NCI-H1694 (cell line): Measurements from ENCODE around the gene PHAX.
"Not testable (repeated sequence)": the region's sequence is repeated elsewhere in the genome, so short reads cannot be mapped to it uniquely, and the experiment has no call there.

Source experiments
- DNase-seq: peaks from one replicate; lab custom pipeline; 2025; lab: John Stamatoyannopoulos, UW

Gene PHAX, protein sequence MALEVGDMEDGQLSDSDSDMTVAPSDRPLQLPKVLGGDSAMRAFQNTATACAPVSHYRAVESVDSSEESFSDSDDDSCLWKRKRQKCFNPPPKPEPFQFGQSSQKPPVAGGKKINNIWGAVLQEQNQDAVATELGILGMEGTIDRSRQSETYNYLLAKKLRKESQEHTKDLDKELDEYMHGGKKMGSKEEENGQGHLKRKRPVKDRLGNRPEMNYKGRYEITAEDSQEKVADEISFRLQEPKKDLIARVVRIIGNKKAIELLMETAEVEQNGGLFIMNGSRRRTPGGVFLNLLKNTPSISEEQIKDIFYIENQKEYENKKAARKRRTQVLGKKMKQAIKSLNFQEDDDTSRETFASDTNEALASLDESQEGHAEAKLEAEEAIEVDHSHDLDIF

DNA sequence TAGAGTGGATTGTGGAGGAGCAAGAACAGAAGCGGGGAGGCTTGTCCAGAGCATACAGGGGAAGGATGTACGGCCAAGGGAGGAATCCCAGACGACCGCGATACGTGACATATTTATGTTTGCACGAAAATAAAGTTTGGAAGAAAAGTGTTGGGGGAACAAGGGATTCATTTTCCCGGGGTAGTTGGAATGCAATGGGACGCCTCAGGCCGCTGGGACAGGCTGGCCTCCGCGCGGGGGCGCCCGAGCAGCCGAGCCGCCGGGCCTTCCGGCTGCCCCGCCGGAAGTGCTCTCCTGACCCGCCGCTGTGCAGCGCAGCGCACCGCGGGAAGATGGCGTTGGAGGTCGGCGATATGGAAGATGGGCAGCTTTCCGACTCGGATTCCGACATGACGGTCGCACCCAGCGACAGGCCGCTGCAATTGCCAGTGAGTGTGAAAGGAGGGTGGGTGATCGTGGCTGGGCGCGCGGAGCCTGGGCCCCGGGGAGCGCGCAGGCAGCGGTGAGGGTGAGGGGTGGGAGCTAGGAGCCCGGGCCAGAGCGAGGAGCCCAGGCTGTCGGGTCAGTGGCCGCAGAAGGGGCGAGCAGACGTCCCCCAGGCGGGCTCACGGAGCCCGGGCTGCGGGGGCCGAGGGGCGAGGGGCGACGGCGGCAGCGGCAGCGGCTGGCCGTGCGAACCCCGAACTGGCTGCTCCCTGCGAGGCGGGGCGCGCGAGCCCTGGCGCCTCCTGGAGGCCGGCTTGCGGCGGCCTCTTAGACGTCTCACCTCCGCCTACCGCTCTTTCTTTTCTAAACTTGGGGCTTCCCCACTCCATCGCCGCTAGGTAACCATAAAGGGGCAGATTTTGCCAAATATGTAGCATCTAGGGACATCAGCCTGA lies at the start of gene PHAX:
Gene PHAX (plus strand): TSS at position 317 of the 881 bp plus-strand sequence. CDS start 16 bp downstream, at position 333.
- DNase-seq = peak; percentile 30

DNA sequence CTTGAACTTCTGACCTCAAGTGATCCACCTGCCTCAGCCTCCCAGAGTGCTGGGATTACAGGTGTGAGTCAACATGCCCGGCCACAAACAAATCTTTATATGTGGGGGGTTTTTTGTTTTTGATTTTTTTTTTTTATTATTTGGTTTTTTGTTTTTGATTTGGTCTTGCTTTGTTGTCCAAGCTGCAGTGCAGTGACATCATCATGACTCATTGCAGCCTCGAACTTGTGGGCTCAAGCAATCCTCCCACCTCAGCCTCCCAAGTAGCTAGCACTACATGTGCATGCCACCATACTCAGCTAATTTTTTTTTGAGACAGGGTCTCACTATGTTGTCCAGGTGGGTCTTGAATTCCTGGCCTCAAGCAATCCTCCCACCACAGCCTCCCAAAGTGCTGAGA lies 48.1 kb upstream of the PHAX start:
- no peak for DNase-seq

DNA sequence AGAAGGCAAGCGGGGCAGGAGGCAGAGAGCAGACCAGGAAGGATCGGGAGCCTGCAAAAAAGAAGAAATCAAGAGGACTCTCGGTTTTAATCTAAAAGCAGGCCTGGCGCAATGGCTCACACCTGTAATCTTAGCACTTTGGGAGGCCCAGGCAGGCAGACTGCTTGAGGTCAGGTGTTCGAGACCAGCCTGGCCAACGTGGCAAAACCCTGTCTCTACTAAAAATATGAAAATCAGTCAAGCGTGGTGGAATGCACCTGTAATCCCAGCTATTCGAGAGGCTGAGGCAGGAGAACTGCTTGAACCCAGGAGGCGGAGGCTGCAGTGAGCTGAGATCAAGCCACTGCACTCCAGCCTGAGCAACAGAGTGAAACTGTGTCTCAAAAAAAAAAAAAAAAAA lies 45.6 kb upstream of the PHAX start:
- DNase-seq = not testable (repeated sequence)

DNA sequence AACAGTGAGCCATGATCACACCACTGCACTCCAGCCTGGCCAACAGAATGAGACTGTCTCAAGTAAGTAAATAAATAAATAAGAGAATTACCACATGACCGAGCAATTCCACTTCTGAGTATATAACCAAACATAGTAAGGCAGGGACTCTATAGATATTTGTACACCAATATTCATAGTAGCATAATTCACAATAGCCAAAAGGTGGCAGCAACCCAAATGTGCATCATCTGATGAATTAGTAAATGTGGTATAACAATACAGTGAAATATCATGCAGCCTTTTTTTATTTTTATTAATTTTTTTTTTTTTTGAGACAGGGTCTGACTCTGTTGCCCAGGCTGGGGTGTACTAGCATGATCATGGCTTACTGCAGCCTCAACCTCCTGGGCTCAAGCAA lies 38.8 kb upstream of the PHAX start:
- DNase-seq = no peak

DNA sequence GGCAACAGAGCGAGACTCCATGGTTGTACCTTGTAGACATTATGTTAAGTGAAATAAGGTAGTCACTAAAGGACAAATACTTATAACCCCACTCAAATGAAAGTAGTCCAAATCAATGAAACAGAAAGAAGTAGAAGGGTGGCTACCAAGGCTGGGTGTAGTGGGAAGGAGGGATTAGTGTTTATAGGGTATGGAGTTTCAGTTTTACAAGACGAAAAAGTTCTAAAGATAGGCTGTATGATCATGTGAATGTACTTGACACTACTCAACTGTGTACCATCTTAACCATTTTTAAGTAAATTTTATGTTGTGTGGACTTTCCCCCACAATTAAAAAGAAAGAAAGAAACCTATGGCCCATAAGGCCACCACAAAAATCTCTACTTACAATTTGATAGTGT lies 37.9 kb upstream of the PHAX start:
- no peak for DNase-seq

DNA sequence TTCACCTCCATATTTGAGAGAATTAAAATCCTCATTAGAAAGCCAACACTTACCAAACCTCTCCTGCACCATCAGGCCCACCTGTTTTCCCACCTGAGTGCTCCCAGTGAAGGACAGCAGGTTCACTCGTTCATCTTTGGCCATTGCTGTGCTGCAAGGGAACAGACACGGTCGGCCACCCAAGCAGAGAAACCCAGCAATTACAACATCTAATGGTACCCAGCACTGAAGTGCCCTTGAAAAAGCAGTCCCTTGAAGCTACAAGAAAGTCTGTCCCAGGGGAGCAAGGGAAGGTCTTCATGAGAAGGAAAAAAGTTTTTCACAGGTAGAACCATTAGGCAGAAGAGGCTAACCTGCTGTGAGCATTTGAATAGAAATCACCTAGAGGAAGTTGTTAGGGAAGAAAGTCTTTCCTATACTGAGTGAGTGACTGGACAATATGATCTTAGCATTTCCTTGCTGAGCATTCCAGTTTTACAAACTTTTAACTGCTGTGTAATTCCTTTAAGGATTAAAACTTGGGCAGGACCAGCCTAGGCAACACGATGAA lies 32.5 kb upstream of the PHAX start:
- DNase-seq = no peak

DNA sequence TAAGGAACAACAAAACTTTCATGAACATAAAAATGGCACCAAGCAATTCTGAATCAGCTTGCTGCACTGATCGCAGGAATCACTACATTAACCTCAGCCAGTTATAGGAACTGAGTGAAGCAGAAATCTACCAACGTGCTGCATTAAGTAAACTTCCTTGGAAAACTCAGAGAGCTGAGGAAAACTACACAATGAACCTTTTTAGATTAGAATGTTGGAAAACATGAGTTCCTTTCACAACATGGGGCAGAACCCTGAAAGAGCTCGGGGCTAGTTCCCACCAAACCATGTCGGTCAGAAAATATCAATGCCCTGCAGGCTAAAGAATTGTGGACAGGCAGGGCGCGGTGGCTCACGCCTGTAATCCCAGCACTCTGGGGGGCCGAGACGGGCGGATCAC lies 25.1 kb upstream of the PHAX start:
- DNase-seq = no peak

DNA sequence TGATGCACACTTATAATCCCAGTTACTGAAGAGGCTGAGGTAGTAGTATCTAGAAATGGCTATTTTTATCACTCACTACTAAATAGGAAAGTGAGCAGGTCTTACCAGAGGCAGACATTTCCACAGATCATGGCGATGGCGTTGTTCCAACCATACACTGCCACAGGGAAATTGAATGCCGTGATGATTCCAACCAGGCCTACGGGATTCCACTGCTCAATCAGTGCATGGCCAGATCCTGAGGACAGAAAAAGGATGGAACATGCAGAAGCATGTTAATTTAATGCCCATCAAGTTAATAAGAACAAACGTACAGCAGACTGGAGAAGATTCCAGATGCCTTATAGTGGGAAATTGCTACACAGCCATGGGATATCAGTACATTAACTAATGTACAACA lies 23.8 kb upstream of the PHAX start:
- no peak for DNase-seq

DNA sequence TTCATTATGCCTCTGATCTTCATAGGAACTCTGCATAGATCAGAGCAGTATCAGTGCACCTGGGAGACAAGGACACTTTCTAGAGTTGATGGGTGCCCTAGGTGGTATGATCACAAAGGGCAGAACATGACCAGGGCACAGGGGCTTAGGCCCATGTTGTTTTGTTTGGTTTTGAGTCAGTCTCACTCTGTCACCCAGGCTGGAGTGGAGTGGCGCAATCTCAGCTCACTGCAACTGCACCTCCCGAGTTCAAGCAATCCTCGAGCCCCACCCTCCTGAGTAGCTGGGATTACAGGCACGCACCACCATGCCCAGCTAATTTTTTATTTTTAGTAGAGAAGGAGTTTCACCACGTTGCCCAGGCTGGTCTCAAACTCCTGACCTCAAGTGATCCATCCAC lies 23.3 kb upstream of the PHAX start:
- no peak for DNase-seq

DNA sequence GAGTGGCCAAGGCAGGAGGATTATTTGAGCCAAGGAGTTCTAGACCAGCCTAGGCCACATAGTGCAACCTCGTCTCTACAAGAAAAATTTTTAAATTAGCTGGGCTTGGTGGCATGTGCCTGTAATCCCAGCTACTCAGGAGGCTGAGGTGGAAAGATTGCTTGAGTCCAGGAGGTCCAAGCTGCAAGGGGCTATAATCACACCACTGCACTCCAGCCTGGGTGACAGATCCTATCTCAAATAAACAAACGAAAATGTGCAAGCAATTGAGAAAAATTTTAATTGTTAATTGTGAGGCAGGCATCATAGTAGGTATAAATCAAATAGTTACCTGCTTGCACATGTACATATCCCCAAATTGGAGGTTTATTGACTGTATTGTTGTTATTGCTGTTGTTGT lies 21.0 kb upstream of the PHAX start:
- no peak for DNase-seq

DNA sequence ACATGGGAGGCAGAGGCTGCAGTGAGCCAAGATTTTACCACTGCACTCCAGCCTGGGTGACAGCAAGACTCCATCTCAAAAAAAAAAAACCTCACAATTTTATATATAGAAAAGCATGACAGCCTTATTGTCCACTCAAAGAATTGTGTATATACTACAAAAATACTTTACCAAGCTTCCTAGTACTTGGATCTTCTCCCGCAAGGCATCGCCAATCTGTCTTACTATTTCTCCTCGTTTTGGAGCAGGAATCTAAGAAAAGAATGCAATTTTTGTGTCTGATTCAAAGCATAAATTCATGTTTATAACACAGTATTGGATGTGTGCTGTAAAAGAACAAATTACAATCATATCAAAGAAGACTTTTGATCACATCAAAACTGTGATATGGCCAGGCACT lies 17.0 kb upstream of the PHAX start:
- no peak for DNase-seq

DNA sequence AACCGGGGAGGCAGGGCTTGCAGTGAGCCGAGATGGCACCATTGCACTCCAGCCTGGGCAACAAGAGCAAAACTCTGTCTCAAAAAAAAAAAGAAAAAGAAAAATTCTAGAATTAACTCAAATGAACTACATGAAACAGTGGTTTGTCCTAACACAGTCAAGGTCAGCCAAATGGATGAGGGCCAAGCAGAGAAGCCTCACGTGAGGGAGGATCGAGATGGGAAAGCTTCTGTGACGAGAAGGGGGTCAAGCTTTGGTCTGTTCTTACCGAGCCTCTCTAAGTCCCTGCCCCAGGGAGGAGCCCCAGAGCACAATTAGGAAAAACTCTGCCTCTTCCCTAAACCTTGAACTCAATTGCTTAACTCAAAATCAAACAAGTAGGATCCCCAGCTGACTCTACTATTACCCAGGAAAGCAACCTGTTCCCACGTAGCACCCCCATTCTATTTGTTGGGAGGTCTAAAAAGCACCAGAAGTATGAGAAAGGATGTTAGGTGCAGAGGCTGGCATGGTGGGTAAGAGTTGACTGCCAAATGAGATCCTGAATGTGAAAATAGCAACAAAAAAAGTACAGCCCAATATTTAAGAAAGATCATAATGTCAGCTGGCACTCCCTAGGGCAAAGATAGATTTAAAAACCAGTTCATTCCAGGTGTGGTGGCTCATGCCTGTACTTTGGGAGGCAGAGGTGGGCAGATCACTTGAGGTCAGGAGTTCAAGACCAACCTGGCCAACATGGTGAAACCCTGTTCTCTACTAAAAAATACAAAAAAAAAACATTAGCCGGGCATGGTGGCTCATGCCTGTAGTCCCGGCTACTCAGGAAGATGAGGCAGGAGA lies 13.0 kb upstream of the PHAX start:
- no peak for DNase-seq

DNA sequence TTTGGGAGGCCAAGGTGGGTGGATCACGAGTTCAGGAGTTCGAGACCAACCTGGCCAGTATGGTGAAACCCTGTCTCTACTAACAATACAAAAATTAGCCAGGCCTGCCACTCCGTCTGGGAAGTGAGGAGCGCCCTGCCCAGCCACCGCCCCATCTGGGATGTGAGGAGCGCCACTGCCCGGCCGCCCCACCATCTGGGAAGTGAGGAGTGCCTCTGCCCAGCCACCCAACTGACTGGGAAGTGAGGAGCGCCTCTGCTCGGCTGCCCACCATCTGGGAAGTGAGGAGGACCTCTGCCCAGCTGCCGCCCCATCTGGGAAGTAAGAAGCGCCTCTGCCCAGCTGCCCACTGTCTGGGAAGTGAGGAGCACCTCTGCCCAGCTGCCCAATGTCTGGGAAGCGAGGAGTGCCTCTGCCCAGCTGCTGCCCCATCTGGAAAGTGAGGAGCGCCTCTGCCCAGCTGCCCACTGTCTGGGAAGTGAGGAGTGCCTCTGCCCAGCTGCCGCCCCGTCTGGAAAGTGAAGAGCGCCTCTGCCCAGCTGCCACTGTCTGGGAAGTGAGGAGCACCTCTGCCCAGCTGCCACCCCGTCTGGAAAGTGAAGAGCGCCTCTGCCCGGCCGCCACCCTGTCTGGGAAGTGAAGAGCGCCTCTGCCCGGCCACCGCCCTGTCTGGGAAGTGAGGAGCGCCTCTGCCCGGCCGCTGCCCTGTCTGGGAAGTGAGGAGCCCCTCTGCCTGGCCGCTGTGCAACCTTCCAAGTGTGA lies 11.0 kb upstream of the PHAX start:
- DNase-seq = no peak

DNA sequence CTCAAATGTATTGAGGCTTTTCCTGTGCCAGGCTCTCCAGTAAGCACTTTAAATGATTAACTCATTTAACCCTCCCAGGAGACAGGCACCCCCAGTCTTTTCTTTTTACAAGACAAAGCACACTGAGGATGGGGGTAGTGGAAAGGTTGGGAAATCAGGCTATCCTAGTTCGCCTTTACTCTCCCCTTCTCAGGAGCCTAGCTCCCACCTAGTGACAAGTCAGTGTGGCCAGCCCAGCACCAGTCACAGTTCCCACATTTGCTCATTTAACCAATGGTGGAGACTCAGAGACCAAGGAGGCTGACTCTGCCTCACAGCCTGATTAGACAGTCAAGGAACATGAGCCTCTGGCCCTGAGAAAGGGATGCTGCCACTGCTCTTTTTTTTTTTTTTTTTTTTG lies 9.2 kb upstream of the PHAX start:
- DNase-seq = no peak

DNA sequence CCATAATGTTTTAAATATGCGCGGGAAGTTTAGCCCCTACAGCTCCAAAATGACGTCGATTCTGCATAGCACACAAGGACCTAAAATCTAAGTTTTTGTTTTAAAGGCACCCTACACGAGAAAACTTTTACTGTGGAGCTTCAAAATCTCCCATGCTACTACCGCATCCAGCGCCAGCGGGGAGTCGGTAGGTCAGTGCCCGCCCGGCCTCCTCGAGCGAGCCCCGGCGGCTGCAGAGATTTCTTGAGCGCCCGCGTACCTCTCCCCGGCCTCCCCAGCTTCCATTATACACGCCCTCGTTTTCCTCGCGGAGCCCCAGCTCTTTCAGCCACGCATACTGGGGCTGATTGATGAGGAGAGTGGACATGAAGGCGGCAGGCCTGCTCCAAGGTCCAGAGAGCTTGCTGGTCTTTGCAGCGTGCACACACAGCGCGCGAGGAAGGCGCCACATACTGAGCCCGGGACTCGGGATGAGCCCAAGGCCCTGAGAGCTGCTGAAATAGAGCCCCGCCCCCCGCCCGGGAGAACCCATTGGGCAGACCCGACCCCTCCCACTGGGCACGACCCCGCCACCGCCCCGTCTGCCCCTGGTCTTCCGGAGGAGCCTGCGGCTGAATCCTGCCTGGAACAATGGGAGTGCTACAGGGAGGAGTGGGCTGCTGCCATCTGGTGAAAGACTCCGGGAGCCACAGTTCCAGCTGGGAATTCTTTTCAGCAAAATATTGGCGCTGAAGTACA lies 5.8 kb upstream of the PHAX start, which contains the start of gene ALDH7A1:
Gene ALDH7A1 (minus strand): TSS at position 472 of the 738 bp plus-strand sequence. CDS start 21 bp downstream, at position 451.
- peak; percentile 92 for DNase-seq

DNA sequence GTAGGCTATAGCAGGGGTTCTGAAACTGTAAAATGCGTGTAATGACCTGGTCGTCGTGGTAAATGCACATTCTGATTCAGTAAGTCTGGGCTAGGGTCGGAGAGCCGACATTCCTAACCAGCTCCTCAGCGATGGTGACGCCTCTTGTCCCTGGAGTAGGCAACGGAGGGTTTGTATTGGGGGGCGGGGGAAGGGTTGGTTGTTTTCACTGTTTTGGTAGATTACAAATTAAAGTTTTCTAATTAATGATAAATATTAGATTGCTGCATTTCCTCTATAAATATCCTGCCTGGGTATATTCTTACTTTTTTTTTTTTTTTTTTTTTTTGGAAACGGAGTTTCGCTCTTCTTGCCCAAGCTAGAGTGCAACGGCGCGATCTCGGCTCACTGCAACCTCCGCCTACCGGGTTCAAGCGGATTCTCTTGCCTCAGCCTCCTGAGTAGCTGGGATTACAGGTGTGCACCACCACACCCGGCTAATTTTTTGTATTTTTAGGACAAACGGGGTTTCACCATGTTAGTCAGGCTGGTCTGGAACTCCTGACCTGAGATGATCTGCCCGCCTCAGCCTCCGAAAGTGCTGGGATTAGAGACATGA lies 5.2 kb upstream of the PHAX start:
- DNase-seq = no peak

DNA sequence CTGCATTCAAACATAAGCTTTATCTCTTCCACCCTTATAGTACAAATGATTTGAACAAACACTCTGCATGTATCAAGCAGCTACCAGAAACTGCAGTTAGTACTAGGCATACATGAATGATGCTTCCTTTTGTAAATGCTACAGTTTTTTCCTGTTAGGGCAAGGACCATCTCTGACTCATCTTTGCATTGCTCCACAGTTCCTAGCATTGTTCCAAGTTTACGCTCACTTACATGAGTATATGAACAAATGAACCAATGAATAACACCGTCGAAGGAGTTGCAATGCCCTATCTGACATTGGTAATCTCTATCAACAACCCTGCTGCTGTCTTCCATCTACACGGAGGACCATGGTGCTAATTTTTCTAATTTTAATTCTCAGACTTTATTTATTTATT lies 3.6 kb upstream of the PHAX start:
- no peak for DNase-seq

DNA sequence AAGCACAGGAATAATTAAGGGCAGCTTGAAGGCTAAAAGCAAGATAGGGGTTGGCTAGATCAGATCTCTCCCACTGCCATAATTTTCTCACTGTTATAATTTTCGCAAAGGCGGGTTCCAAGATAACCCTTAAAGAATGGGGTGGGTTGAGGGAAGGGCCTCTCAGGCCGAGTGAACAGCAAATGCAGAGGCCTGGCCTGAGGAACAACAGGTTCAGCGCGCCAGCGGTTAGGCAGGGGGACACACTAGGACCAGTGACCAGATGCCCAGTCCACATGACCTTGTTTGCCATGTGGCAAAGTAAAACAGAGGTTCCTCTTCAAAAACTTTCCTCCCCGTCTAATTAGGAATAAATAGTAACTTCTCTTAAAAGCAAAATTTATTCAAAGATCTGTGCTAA lies 1.2 kb upstream of the PHAX start:
- no peak for DNase-seq

DNA sequence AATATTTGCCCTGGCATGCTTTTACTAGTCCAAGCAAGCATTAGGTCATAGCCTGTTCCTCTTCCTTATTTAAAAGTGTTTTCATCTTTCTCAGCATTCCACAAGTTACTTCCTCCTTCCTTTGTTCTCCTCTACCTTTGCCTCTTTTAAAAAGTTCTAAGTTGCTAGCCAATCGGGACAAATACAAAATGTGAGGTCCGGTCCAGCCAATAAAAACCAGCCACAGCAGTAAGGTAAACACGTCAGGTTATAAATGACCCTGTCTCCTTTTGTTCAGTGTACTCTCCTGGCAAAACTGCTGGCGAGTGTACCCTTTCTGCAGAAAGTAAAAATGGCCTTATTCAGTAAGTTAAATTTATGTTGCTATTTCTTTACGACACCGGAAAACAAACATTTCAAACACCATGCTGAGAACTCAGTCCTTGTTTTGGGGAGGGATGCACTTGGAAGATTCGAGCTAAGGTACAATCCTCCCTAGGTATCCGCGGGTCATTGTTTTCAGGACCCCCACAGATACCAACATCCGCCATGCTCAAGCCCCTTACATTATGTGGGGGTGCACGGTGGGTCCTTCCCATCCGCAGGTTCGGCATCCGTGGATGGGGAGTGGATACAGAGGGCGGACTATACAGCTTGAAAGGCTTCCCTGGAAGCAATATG lies 646 bp upstream of the PHAX start:
- DNase-seq = not testable (repeated sequence)
